PFSK-1 (cell line): ENCODE data around the gene FAM24B.

Source experiments
- POLR2AphosphoS5 ChIP-seq: IDR thresholded peaks from 2 replicates; pipeline ENCODE4 v1.6.1; 2012; ENCODE audit warnings: low read depth, mild to moderate bottlenecking, control low read depth, low read length, moderate library complexity
- TAF1 ChIP-seq: IDR thresholded peaks from 2 replicates; pipeline ENCODE4 v1.6.1; 2012; ENCODE audit warnings: low read length, control low read depth, borderline replicate concordance; ENCODE audit not compliant: insufficient read depth
- TF ChIP-seq, protein P1 (sequence below), 2 experiments: IDR thresholded peaks; 2 replicates each; pipeline versions ENCODE4 v1.6.1 to v1.8.0; 2011 to 2012; ENCODE audit warnings: low read depth in 2 of 2, low read length in 2 of 2, control low read depth in 1 of 2, inconsistent platforms in 1 of 2, mild to moderate bottlenecking in 1 of 2, moderate library complexity in 1 of 2; ENCODE audit not compliant: insufficient read depth in 1 of 2

DNA sequence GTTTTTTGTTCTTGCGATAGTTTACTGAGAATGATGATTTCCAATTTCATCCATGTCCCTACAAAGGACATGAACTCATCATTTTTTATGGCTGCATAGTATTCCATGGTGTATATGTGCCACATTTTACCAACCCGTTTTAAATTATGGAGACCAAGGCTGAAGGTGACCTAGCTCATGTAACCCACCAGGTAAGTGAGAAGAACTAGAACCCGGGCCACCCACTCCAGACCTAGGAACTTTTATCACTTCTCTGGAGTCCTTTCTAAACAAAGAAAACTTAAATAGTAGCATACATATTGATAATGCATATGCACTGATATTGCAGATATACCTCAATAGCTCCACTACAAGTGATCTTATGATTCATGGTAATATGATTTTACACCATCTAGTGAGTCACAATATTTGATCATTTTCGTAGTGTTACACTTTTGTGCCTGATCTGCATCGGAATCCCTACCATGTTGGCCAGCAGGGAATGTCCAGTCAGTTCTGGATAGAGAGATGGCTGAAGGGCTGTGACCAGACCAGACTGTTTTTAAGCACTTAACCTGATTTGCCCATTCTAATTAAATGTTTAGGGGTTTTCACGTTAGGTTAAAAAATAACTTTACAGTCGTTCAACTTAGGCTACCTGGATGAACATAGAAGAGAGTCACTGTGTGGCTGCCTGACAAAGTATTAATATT lies 49.0 kb downstream of the FAM24B start:
- TF ChIP-seq, protein P1, sequence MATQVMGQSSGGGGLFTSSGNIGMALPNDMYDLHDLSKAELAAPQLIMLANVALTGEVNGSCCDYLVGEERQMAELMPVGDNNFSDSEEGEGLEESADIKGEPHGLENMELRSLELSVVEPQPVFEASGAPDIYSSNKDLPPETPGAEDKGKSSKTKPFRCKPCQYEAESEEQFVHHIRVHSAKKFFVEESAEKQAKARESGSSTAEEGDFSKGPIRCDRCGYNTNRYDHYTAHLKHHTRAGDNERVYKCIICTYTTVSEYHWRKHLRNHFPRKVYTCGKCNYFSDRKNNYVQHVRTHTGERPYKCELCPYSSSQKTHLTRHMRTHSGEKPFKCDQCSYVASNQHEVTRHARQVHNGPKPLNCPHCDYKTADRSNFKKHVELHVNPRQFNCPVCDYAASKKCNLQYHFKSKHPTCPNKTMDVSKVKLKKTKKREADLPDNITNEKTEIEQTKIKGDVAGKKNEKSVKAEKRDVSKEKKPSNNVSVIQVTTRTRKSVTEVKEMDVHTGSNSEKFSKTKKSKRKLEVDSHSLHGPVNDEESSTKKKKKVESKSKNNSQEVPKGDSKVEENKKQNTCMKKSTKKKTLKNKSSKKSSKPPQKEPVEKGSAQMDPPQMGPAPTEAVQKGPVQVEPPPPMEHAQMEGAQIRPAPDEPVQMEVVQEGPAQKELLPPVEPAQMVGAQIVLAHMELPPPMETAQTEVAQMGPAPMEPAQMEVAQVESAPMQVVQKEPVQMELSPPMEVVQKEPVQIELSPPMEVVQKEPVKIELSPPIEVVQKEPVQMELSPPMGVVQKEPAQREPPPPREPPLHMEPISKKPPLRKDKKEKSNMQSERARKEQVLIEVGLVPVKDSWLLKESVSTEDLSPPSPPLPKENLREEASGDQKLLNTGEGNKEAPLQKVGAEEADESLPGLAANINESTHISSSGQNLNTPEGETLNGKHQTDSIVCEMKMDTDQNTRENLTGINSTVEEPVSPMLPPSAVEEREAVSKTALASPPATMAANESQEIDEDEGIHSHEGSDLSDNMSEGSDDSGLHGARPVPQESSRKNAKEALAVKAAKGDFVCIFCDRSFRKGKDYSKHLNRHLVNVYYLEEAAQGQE (IDR thresholded peaks at IDR 0.05; ENCODE audit: insufficient read depth in 1 of 2, low read depth in 2 of 2, low read length in 2 of 2) = no peak
- TF ChIP-seq POLR2AphosphoS5 (no peak), TAF1 (no peak)
